ENCODE data around the gene PTPRD. TPM values are rescaled to one million over a fixed set of nuclear protein-coding genes. Genes with fewer than 3 reads are reported as not detected.

PTPRD gene
- total RNA-seq, 1 donor from 2014 or later: 75.7 TPM

- no peaks in the 10 kb centered on the region for H3K9me3 ChIP-seq (ENCODE audit: control insufficient read depth in 3 of 3, low read length in 3 of 3)
- H3K36me3 ChIP-seq (ENCODE audit: control insufficient read depth in 3 of 3, insufficient read depth in 3 of 3, low read length in 3 of 3): no peaks in the 10 kb centered on the region
- H3K4me1 ChIP-seq (ENCODE audit: control insufficient read depth in 3 of 3, insufficient read depth in 3 of 3, low read length in 3 of 3): no peaks in the 10 kb centered on the region
- H3K4me3 ChIP-seq (ENCODE audit: low read length in 3 of 3): no peak overlapping the region
- no peaks in the 10 kb centered on the region for H3K27me3 ChIP-seq (ENCODE audit: control insufficient read depth in 3 of 3, insufficient read depth in 3 of 3, low read length in 3 of 3)
- H3K9ac ChIP-seq (ENCODE audit: low read depth in 1 of 3, low read length in 3 of 3): no peak overlapping the region
- H3K27ac ChIP-seq (ENCODE audit: low read depth, low read length): no peak overlapping the region
Measured at GRCh38 chr9:8724284-8725018, 1888.4 kb downstream of the PTPRD start.

- H3K36me3 ChIP-seq (ENCODE audit: control insufficient read depth in 3 of 3, insufficient read depth in 3 of 3, low read length in 3 of 3): no peaks in the 10 kb centered on the region
- no peaks in the 10 kb centered on the region for H3K9me3 ChIP-seq (ENCODE audit: control insufficient read depth in 3 of 3, low read length in 3 of 3)
- H3K4me1 ChIP-seq (ENCODE audit: control insufficient read depth in 3 of 3, insufficient read depth in 3 of 3, low read length in 3 of 3): no peaks in the 10 kb centered on the region
- no peaks in the 10 kb centered on the region for H3K27me3 ChIP-seq (ENCODE audit: control insufficient read depth in 3 of 3, insufficient read depth in 3 of 3, low read length in 3 of 3)
- H3K27ac ChIP-seq (ENCODE audit: low read depth, low read length): no peak overlapping the region
- H3K4me3 ChIP-seq (ENCODE audit: low read length in 3 of 3): no peak overlapping the region
- no peak overlapping the region for H3K9ac ChIP-seq (ENCODE audit: low read depth in 1 of 3, low read length in 3 of 3)
Measured at GRCh38 chr9:8723195-8723594, 1889.6 kb downstream of the PTPRD start.

- Histone ChIP-seq H3K36me3 (ENCODE audit: control insufficient read depth in 3 of 3, insufficient read depth in 3 of 3, low read length in 3 of 3) (no peaks in the 10 kb centered on the region), H3K27ac (ENCODE audit: low read depth, low read length) (no peak overlapping the region), H3K4me3 (ENCODE audit: low read length in 3 of 3) (no peak overlapping the region)
Measured at GRCh38 chr9:8719833-8720486, 1892.8 kb downstream of the PTPRD start.

GRCh38 chr9:8718121-8718725, 1894.6 kb downstream of the PTPRD start:
- peaks cover 0 to 3% (median 0%) of the 10 kb centered on the region in 3 donors for H3K4me1 ChIP-seq (ENCODE audit: control insufficient read depth in 3 of 3, insufficient read depth in 3 of 3, low read length in 3 of 3)
- no peak overlapping the region for H3K27ac ChIP-seq (ENCODE audit: low read depth, low read length)
- no peak overlapping the region for H3K4me3 ChIP-seq (ENCODE audit: low read length in 3 of 3)
- H3K36me3 ChIP-seq (ENCODE audit: control insufficient read depth in 3 of 3, insufficient read depth in 3 of 3, low read length in 3 of 3): no peaks in the 10 kb centered on the region
- no peaks in the 10 kb centered on the region for H3K9me3 ChIP-seq (ENCODE audit: control insufficient read depth in 3 of 3, low read length in 3 of 3)
- no peak overlapping the region for H3K9ac ChIP-seq (ENCODE audit: low read depth in 1 of 3, low read length in 3 of 3)
- H3K27me3 ChIP-seq (ENCODE audit: control insufficient read depth in 3 of 3, insufficient read depth in 3 of 3, low read length in 3 of 3): no peaks in the 10 kb centered on the region

More at GRCh38 chr9:8719833-8720486, 1892.8 kb downstream of the PTPRD start:
- Histone ChIP-seq H3K9me3 (ENCODE audit: control insufficient read depth in 3 of 3, low read length in 3 of 3) (no peaks in the 10 kb centered on the region), H3K4me1 (ENCODE audit: control insufficient read depth in 3 of 3, insufficient read depth in 3 of 3, low read length in 3 of 3) (peaks cover 0 to 3% (median 0%) of the 10 kb centered on the region in 3 donors), H3K9ac (ENCODE audit: low read depth in 1 of 3, low read length in 3 of 3) (no peak overlapping the region), H3K27me3 (ENCODE audit: control insufficient read depth in 3 of 3, insufficient read depth in 3 of 3, low read length in 3 of 3) (no peaks in the 10 kb centered on the region)

- Histone ChIP-seq H3K9me3 (ENCODE audit: control insufficient read depth in 3 of 3, low read length in 3 of 3) (no peaks in the 10 kb centered on the region), H3K4me1 (ENCODE audit: control insufficient read depth in 3 of 3, insufficient read depth in 3 of 3, low read length in 3 of 3) (peaks cover 0 to 3% (median 0%) of the 10 kb centered on the region in 3 donors), H3K36me3 (ENCODE audit: control insufficient read depth in 3 of 3, insufficient read depth in 3 of 3, low read length in 3 of 3) (no peaks in the 10 kb centered on the region), H3K9ac (ENCODE audit: low read depth in 1 of 3, low read length in 3 of 3) (no peak overlapping the region), H3K27ac (ENCODE audit: low read depth, low read length) (no peak overlapping the region), H3K4me3 (ENCODE audit: low read length in 3 of 3) (no peak overlapping the region), H3K27me3 (ENCODE audit: control insufficient read depth in 3 of 3, insufficient read depth in 3 of 3, low read length in 3 of 3) (no peaks in the 10 kb centered on the region)
Measured at GRCh38 chr9:8717146-8717545, 1895.7 kb downstream of the PTPRD start.

GRCh38 chr9:8715788-8716187, 1897.0 kb downstream of the PTPRD start:
- Histone ChIP-seq H3K4me3 (ENCODE audit: low read length in 3 of 3) (no peak overlapping the region), H3K27me3 (ENCODE audit: control insufficient read depth in 3 of 3, insufficient read depth in 3 of 3, low read length in 3 of 3) (no peaks in the 10 kb centered on the region), H3K9me3 (ENCODE audit: control insufficient read depth in 3 of 3, low read length in 3 of 3) (no peaks in the 10 kb centered on the region), H3K4me1 (ENCODE audit: control insufficient read depth in 3 of 3, insufficient read depth in 3 of 3, low read length in 3 of 3) (peaks cover 0 to 3% (median 0%) of the 10 kb centered on the region in 3 donors), H3K27ac (ENCODE audit: low read depth, low read length) (no peak overlapping the region), H3K9ac (ENCODE audit: low read depth in 1 of 3, low read length in 3 of 3) (no peak overlapping the region), H3K36me3 (ENCODE audit: control insufficient read depth in 3 of 3, insufficient read depth in 3 of 3, low read length in 3 of 3) (no peaks in the 10 kb centered on the region)

GRCh38 chr9:8713811-8714165, 1899.0 kb downstream of the PTPRD start:
- H3K4me3 ChIP-seq (ENCODE audit: low read length in 3 of 3): no peak overlapping the region
- H3K27me3 ChIP-seq (ENCODE audit: control insufficient read depth in 3 of 3, insufficient read depth in 3 of 3, low read length in 3 of 3): no peaks in the 10 kb centered on the region
- no peaks in the 10 kb centered on the region for H3K9me3 ChIP-seq (ENCODE audit: control insufficient read depth in 3 of 3, low read length in 3 of 3)
- no peaks in the 10 kb centered on the region for H3K36me3 ChIP-seq (ENCODE audit: control insufficient read depth in 3 of 3, insufficient read depth in 3 of 3, low read length in 3 of 3)
- peaks cover 0 to 3% (median 0%) of the 10 kb centered on the region in 3 donors for H3K4me1 ChIP-seq (ENCODE audit: control insufficient read depth in 3 of 3, insufficient read depth in 3 of 3, low read length in 3 of 3)
- no peak overlapping the region for H3K27ac ChIP-seq (ENCODE audit: low read depth, low read length)
- H3K9ac ChIP-seq (ENCODE audit: low read depth in 1 of 3, low read length in 3 of 3): no peak overlapping the region

- H3K27me3 ChIP-seq (ENCODE audit: control insufficient read depth in 3 of 3, insufficient read depth in 3 of 3, low read length in 3 of 3): no peaks in the 10 kb centered on the region
- no peak overlapping the region for H3K4me3 ChIP-seq (ENCODE audit: low read length in 3 of 3)
- H3K4me1 ChIP-seq (ENCODE audit: control insufficient read depth in 3 of 3, insufficient read depth in 3 of 3, low read length in 3 of 3): peaks cover 0 to 3% (median 0%) of the 10 kb centered on the region in 3 donors
- H3K27ac ChIP-seq (ENCODE audit: low read depth, low read length): no peak overlapping the region
- H3K36me3 ChIP-seq (ENCODE audit: control insufficient read depth in 3 of 3, insufficient read depth in 3 of 3, low read length in 3 of 3): no peaks in the 10 kb centered on the region
- no peaks in the 10 kb centered on the region for H3K9me3 ChIP-seq (ENCODE audit: control insufficient read depth in 3 of 3, low read length in 3 of 3)
- no peak overlapping the region for H3K9ac ChIP-seq (ENCODE audit: low read depth in 1 of 3, low read length in 3 of 3)
Measured at GRCh38 chr9:8713149-8713810, 1899.5 kb downstream of the PTPRD start.

GRCh38 chr9:8709731-8710130, 1903.1 kb downstream of the PTPRD start:
- Histone ChIP-seq H3K27me3 (ENCODE audit: control insufficient read depth in 3 of 3, insufficient read depth in 3 of 3, low read length in 3 of 3) (no peaks in the 10 kb centered on the region), H3K4me3 (ENCODE audit: low read length in 3 of 3) (no peak overlapping the region), H3K9ac (ENCODE audit: low read depth in 1 of 3, low read length in 3 of 3) (no peak overlapping the region), H3K27ac (ENCODE audit: low read depth, low read length) (no peak overlapping the region), H3K4me1 (ENCODE audit: control insufficient read depth in 3 of 3, insufficient read depth in 3 of 3, low read length in 3 of 3) (no peaks in the 10 kb centered on the region), H3K9me3 (ENCODE audit: control insufficient read depth in 3 of 3, low read length in 3 of 3) (no peaks in the 10 kb centered on the region), H3K36me3 (ENCODE audit: control insufficient read depth in 3 of 3, insufficient read depth in 3 of 3, low read length in 3 of 3) (no peaks in the 10 kb centered on the region)

- H3K27me3 ChIP-seq (ENCODE audit: control insufficient read depth in 3 of 3, insufficient read depth in 3 of 3, low read length in 3 of 3): no peaks in the 10 kb centered on the region
- no peak overlapping the region for H3K4me3 ChIP-seq (ENCODE audit: low read length in 3 of 3)
- no peaks in the 10 kb centered on the region for H3K4me1 ChIP-seq (ENCODE audit: control insufficient read depth in 3 of 3, insufficient read depth in 3 of 3, low read length in 3 of 3)
- no peak overlapping the region for H3K9ac ChIP-seq (ENCODE audit: low read depth in 1 of 3, low read length in 3 of 3)
- no peak overlapping the region for H3K27ac ChIP-seq (ENCODE audit: low read depth, low read length)
- no peaks in the 10 kb centered on the region for H3K9me3 ChIP-seq (ENCODE audit: control insufficient read depth in 3 of 3, low read length in 3 of 3)
- H3K36me3 ChIP-seq (ENCODE audit: control insufficient read depth in 3 of 3, insufficient read depth in 3 of 3, low read length in 3 of 3): no peaks in the 10 kb centered on the region
Measured at GRCh38 chr9:8708728-8709127, 1904.1 kb downstream of the PTPRD start.
